NOMO-1 (cell line): Measurements from ENCODE around the gene TMEM145.

Experiments used
- DNase-seq, 2 experiments: peaks; one replicate each; lab custom pipeline; 2025; ENCODE audit not compliant: unreplicated experiment in 2 of 2; lab: John Stamatoyannopoulos, UW

TMEM145 gene

GRCh38 chr19:42355896-42356295, 42.8 kb downstream of the TMEM145 start:
- no peak for DNase-seq

- DNase-seq, result no peak
Observed at GRCh38 chr19:42356686-42357085, 43.6 kb downstream of the TMEM145 start.

- no peak for DNase-seq
Observed at GRCh38 chr19:42357290-42357689, 44.2 kb downstream of the TMEM145 start.

GRCh38 chr19:42360787-42361544, 47.9 kb downstream of the TMEM145 start:
- DNase-seq, result no peak

GRCh38 chr19:42361545-42361910, 48.4 kb downstream of the TMEM145 start:
- DNase-seq, result no peak

GRCh38 chr19:42362342-42362741, 49.2 kb downstream of the TMEM145 start:
- no peak for DNase-seq

GRCh38 chr19:42362891-42363440, 49.9 kb downstream of the TMEM145 start:
- DNase-seq, result no peak

- DNase-seq, result no peak
Observed at GRCh38 chr19:42363614-42364346, 50.7 kb downstream of the TMEM145 start.

- DNase-seq, result no peak
Observed at GRCh38 chr19:42366673-42367072, 53.6 kb downstream of the TMEM145 start.

GRCh38 chr19:42367929-42368328, 54.8 kb downstream of the TMEM145 start:
- DNase-seq, result no peak

- no peak for DNase-seq
Observed at GRCh38 chr19:42368360-42368759, 55.3 kb downstream of the TMEM145 start.

GRCh38 chr19:42368765-42369164, 55.7 kb downstream of the TMEM145 start:
- DNase-seq, result no peak

GRCh38 chr19:42369433-42370067, 56.4 kb downstream of the TMEM145 start:
- DNase-seq, result no peak

- DNase-seq, result no peak
Observed at GRCh38 chr19:42370068-42370520, 57.0 kb downstream of the TMEM145 start.

GRCh38 chr19:42370626-42371175, 57.6 kb downstream of the TMEM145 start:
- DNase-seq, result no peak
